ENCODE measurements around the gene CEP162.
"Not testable (repeated sequence)": the region's sequence is repeated elsewhere in the genome, so short reads cannot be mapped to it uniquely, and the experiment has no call there.

The CEP162 gene

DNA sequence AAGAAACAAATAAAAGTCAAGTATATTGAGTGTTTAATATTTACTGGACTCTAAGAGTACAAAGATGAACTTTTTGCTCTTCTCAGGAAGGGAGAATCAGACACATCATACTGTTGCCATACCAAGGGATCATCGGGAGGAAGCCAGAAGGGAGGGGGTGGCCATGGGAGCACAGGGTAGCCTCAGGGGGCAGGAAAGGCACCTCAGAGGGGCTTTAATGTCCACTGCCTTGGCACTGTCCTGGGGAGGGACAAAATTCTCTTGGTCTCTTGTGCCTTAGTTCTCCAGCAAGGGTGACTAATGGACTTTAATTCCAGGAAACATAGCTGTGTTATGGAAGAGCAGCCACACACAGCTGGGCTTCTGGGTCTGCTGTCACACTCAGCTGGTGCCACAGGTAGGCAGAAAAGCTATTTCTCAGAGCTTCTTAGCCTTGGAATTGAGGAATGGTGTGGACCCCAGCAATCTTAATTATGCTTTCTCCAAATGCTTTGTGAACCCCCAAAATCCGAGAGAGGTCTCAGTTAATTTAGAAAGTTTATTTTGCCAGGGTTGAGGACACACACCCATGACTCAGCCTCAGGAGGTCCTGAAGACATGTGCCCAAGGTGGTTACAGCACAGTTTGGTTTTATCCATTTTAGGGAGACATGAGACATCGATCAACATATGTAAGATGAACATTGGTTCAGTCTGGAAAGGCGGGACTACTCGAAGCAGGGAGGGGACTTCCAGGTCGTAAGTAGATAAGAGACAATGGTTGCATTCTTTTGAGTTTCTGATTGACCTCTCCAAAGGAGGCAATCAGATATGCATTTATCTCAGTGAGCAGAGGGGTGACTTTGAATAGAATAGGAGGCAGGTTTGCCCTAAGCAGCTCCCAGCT is 140.7 kb downstream of the CEP162 start:
- H3K4me1 ChIP-seq (ENCODE audit: insufficient read depth, low read length), result peaks cover 59% of the 10 kb centered on the region
- no peaks in the 10 kb centered on the region for H3K36me3 ChIP-seq (ENCODE audit: insufficient read depth, low read length)
- WGBS, result 62% methylated on average over 6 of the region's 6 CpGs
- H3K9me3 ChIP-seq (ENCODE audit: insufficient read depth, low read depth, low read length), result no peaks in the 10 kb centered on the region
- H3K27me3 ChIP-seq (ENCODE audit: insufficient read depth, low read length), result no peaks in the 10 kb centered on the region
- H3K4me3 ChIP-seq (ENCODE audit: low read length), result no peak overlapping the region
- no peak overlapping the region for H3K9ac ChIP-seq (ENCODE audit: low read depth, low read length)
- no peak overlapping the region; the same call in 1 of the 2 replicates for H3K27ac ChIP-seq (ENCODE audit: low read depth, low read length)

DNA sequence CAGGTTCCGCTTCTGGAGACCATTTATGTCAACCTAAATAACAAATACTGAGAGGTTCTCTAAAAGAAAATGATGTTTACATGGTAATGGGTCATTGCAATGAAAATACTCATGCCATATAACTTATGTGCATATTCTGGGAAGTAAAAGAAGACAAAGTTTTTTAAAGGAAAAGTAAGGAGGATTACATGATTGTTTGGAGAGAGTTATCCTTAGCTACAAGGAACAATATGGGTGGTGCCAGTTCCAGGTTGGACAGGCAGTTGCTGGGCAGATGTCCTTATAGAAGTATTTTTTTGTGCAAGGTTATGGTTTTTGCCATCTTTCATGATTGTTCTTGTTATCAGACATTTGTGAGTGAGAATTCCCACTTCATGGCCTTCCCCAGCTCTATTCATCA is 141.4 kb downstream of the CEP162 start:
- no peaks in the 10 kb centered on the region for H3K9me3 ChIP-seq (ENCODE audit: insufficient read depth, low read depth, low read length)
- no peak overlapping the region for H3K9ac ChIP-seq (ENCODE audit: low read depth, low read length)
- 100% methylated on average over 1 of the region's 1 CpG for WGBS
- H3K4me3 ChIP-seq (ENCODE audit: low read length), result no peak overlapping the region
- no peaks in the 10 kb centered on the region for H3K27me3 ChIP-seq (ENCODE audit: insufficient read depth, low read length)
- no peaks in the 10 kb centered on the region for H3K36me3 ChIP-seq (ENCODE audit: insufficient read depth, low read length)
- no peak overlapping the region for H3K27ac ChIP-seq (ENCODE audit: low read depth, low read length)
- peaks cover 59% of the 10 kb centered on the region for H3K4me1 ChIP-seq (ENCODE audit: insufficient read depth, low read length)

DNA sequence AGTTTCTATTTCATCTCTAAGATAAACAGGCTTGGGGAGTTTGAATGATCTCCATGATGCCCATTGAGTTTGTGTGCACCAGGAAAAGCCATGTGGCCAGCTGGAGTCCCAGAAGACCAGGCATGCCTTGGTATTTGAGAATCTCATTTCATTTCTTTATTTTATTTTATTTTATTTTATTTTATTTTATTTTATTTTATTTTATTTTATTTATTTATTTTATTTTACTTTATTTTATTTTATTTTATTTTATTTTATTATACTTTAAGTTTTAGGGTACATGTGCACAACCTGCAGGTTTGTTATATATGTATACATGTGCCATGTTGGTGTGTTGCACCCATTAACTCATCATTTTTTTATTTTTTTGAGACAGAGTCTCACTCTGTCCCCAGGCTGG is 142.7 kb downstream of the CEP162 start:
- H3K9me3 ChIP-seq (ENCODE audit: insufficient read depth, low read depth, low read length); H3K27me3 ChIP-seq (ENCODE audit: insufficient read depth, low read length); H3K27ac ChIP-seq (ENCODE audit: low read depth, low read length); H3K36me3 ChIP-seq (ENCODE audit: insufficient read depth, low read length); H3K4me3 ChIP-seq (ENCODE audit: low read length); H3K9ac ChIP-seq (ENCODE audit: low read depth, low read length): not testable (repeated sequence)
- peaks cover 59% of the 10 kb centered on the region for H3K4me1 ChIP-seq (ENCODE audit: insufficient read depth, low read length)

DNA sequence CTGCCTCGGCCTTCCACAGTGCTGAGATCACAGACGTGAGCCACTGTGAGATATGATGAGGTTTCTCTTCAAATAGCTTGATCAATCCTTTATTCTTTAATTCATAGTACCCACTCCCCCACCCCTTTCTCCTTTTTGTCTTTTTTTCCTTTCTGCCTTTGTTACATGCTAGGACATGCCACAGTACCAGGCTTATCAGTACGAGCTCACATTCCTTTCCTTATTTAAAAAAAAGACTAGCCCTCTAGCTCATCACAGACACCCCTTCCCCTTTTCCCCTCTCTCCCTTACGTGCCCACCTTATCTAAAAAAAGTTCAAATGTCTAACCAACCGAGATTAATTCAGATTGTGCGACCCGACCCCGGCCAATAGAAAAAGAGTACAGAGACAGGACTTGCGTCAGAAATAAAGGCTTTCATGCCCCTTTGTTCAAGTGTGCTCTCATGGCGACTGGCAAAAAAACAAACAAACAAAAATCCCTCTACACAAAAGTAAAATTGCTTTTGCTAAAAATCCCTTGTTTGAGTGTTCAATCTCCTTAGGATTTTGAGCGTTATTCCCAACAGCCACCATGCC is 144.7 kb downstream of the CEP162 start:
- WGBS, result 71% methylated on average over 11 of the region's 11 CpGs

DNA sequence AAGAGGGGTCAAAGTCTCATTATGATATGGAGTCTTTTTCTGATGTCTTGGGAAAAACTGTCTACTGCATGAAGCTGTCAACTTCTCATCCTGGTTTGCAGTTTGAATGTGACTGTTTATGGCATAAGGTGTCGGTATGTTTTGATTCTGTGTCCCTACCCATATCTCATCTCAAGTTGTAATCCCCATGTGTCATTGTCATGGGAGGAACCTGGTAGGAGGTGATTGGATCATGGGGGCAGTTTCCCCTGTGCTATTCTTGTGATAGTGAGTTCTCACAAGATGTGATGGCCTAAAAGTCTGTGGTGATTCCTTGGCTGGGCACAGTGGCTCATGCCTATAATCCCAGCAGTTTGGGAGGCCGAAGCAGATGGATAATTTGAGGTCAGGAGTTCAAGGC is 146.2 kb downstream of the CEP162 start:
- H3K9ac ChIP-seq (ENCODE audit: low read depth, low read length), result no peak overlapping the region
- no peaks in the 10 kb centered on the region for H3K36me3 ChIP-seq (ENCODE audit: insufficient read depth, low read length)
- H3K4me3 ChIP-seq (ENCODE audit: low read length), result no peak overlapping the region
- no peaks in the 10 kb centered on the region for H3K9me3 ChIP-seq (ENCODE audit: insufficient read depth, low read depth, low read length)
- no peak overlapping the region for H3K27ac ChIP-seq (ENCODE audit: low read depth, low read length)
- WGBS, result 89% methylated on average over 1 of the region's 2 CpGs
- H3K4me1 ChIP-seq (ENCODE audit: insufficient read depth, low read length), result peaks cover 33% of the 10 kb centered on the region
- H3K27me3 ChIP-seq (ENCODE audit: insufficient read depth, low read length), result no peaks in the 10 kb centered on the region

More for the DNA sequence above, 144.7 kb downstream of the CEP162 start:
- H3K27ac ChIP-seq (ENCODE audit: low read depth, low read length), result peak overlapping the region; percentile 42; the same call in 1 of the 2 replicates
- H3K27me3 ChIP-seq (ENCODE audit: insufficient read depth, low read length), result no peaks in the 10 kb centered on the region
- peaks cover 48% of the 10 kb centered on the region for H3K4me1 ChIP-seq (ENCODE audit: insufficient read depth, low read length)
- no peak overlapping the region for H3K4me3 ChIP-seq (ENCODE audit: low read length)
- H3K9me3 ChIP-seq (ENCODE audit: insufficient read depth, low read depth, low read length), result no peaks in the 10 kb centered on the region
- no peaks in the 10 kb centered on the region for H3K36me3 ChIP-seq (ENCODE audit: insufficient read depth, low read length)
- peak overlapping the region; percentile 53; the same call in 1 of the 2 replicates for H3K9ac ChIP-seq (ENCODE audit: low read depth, low read length)

DNA sequence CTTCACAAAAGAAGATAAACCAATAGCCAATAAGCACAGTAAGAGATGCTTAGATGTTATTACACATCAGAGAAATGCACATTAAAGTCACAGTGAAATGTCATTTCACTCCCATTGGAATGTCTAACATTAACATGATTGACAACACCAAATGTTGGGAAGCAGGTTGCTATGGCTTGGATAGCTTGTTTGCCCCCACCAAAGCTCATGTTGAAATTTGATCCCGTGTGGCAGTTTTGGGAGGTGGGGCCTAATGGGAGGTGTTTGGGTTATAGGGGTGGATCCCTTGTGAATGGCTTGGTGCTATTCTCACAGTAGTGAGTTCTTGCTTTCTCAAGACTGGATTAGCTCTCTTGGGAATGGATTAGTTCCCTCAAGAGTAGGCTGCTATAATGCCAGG is 149.1 kb downstream of the CEP162 start:
- H3K4me3 ChIP-seq (ENCODE audit: low read length), result no peak overlapping the region
- 60% methylated on average over 1 of the region's 1 CpG for WGBS
- H3K4me1 ChIP-seq (ENCODE audit: insufficient read depth, low read length), result peaks cover 20% of the 10 kb centered on the region
- no peaks in the 10 kb centered on the region for H3K9me3 ChIP-seq (ENCODE audit: insufficient read depth, low read depth, low read length)
- H3K9ac ChIP-seq (ENCODE audit: low read depth, low read length), result no peak overlapping the region
- H3K27me3 ChIP-seq (ENCODE audit: insufficient read depth, low read length), result no peaks in the 10 kb centered on the region
- no peaks in the 10 kb centered on the region for H3K36me3 ChIP-seq (ENCODE audit: insufficient read depth, low read length)
- peak overlapping the region; percentile 35; the same call in 1 of the 2 replicates for H3K27ac ChIP-seq (ENCODE audit: low read depth, low read length)

DNA sequence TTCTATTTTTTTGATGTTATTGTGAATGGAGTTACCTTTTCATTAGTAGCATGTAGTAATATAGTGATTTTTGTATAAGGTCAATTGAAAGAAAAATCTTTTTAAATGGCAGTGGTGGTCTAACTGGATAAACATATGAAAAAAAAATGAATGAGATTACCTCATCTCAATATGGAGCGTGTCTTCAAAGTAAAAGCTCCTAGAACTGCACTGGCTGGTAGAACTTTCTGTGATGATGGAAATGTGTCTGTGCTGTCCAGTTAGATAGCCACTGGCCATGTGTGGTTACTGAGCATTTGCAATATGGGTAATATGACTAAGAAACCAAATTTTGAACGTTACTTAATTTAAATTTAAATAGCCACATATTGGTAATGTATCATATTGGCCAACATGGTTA is 149.8 kb downstream of the CEP162 start:
- H3K9ac ChIP-seq (ENCODE audit: low read depth, low read length), result no peak overlapping the region
- peaks cover 13% of the 10 kb centered on the region for H3K4me1 ChIP-seq (ENCODE audit: insufficient read depth, low read length)
- no peak overlapping the region for H3K4me3 ChIP-seq (ENCODE audit: low read length)
- no peak overlapping the region for H3K27ac ChIP-seq (ENCODE audit: low read depth, low read length)
- no peaks in the 10 kb centered on the region for H3K27me3 ChIP-seq (ENCODE audit: insufficient read depth, low read length)
- H3K9me3 ChIP-seq (ENCODE audit: insufficient read depth, low read depth, low read length), result no peaks in the 10 kb centered on the region
- WGBS, result 83% methylated on average over 1 of the region's 2 CpGs
- H3K36me3 ChIP-seq (ENCODE audit: insufficient read depth, low read length), result no peaks in the 10 kb centered on the region

DNA sequence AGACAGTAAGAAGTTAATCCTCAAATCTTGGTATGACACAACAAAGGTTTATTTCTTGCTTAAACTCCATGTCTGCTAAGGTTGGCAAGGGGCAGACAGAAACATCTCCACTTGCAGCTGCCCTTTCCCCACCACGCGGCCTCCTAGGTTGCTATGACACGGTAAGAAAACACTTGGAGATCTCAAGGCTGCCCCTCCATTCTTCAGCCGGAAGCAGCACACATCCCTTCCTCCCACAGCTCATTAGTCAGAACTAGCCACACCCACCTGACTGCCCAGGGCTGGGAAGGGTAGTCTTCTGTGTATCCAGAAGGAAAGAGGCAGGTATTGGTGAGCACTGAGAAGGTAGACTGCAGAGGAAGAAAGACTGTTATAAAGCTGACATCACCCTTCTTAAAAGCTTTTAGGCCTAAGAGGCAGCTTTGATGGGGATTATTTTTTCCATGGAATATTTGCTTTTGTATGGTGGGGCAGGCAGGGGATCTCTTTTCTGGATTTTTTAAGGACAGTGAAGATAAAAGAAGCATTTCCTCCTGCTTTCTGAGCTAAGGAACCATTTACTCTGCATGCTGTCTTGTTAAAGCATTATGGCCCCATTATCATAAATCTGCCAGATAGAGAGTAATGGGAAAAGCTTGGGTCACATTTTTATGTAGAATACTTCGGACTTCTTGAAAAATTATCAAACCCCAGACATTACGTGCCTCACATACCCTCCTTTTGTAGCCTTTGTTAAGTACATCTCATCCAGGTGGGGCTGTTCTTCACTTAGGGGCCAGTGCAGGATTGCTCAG is 152.3 kb downstream of the CEP162 start:
- Histone ChIP-seq H3K36me3 (ENCODE audit: insufficient read depth, low read length) (no peaks in the 10 kb centered on the region), H3K9ac (ENCODE audit: low read depth, low read length) (no peak overlapping the region), H3K9me3 (ENCODE audit: insufficient read depth, low read depth, low read length) (no peaks in the 10 kb centered on the region), H3K4me3 (ENCODE audit: low read length) (no peak overlapping the region), H3K4me1 (ENCODE audit: insufficient read depth, low read length) (peaks cover 9% of the 10 kb centered on the region; the same call in 1 of the 2 replicates), H3K27me3 (ENCODE audit: insufficient read depth, low read length) (no peaks in the 10 kb centered on the region), H3K27ac (ENCODE audit: low read depth, low read length) (no peak overlapping the region)
- 71% methylated on average over 6 of the region's 6 CpGs for WGBS
